AG04450 (cell line): ENCODE data around the gene KCTD18. TPM values are rescaled to one million over a fixed set of nuclear protein-coding genes. Genes with fewer than 3 reads are reported as not detected.

Source experiments
- CTCF ChIA-PET: fragments of 300-600, 350-600 bp; formaldehyde crosslinking; extraction: SDS; loops from one replicate; lab custom pipeline; 2022; ENCODE audit warnings: antibody characterized with exemption, inconsistent platforms; lab: Charles Lee
- POLR2A ChIA-PET: fragments of 350-600 bp; formaldehyde crosslinking; extraction: SDS; loops from one replicate; lab custom pipeline; 2021; ENCODE audit warnings: antibody characterized with exemption, inconsistent platforms; lab: Yijun Ruan, JAX
- DNase-seq: peaks from one replicate; pipeline ENCODE4 v3.0.0-alpha.2; 2011; ENCODE audit warnings: low read depth, low spot score
- H3K27ac ChIP-seq: one replicate; pipeline ENCODE4 v1.5.1; 2012; ENCODE audit warnings: low read depth, low read length, control low read depth
- H3K27me3 ChIP-seq: one replicate; pipeline ENCODE4 v1.6.0; 2012; ENCODE audit warnings: low read length; ENCODE audit not compliant: control insufficient read depth, insufficient read depth
- H3K4me3 ChIP-seq: 2 replicates; pipeline ENCODE4 v1.5.1; 2011; ENCODE audit warnings: mild to moderate bottlenecking, low read depth, low read length, control low read depth
- H3K9me3 ChIP-seq: 2 replicates; pipeline ENCODE4 v1.5.1; 2012; ENCODE audit warnings: low read length; ENCODE audit not compliant: control insufficient read depth, insufficient read depth
- CTCF ChIP-seq: IDR thresholded peaks from 2 replicates; pipeline ENCODE4 v1.5.1; 2011; ENCODE audit warnings: low read depth, low read length, control low read depth, inconsistent platforms
- polyA plus RNA-seq: library from polyadenylated mRNA; depleted of rRNA; stranded (reverse); fragments of >200 nt; gene quantifications from 2 replicates; pipeline ENCODE4 v1.2.3, GENCODE V29; 2011

KCTD18 gene
- polyA plus RNA-seq, 1 experiment: 13.8 TPM

- no peak for TF ChIP-seq CTCF
- POLR2A ChIA-PET: no interaction called here
- no peak overlapping the region for H3K4me3 ChIP-seq
- H3K27ac ChIP-seq: no peak overlapping the region
- H3K9me3 ChIP-seq: no peaks in the 10 kb centered on the region
- no peaks in the 10 kb centered on the region for H3K27me3 ChIP-seq
- CTCF ChIA-PET: no interaction called here
- DNase-seq: no peak
Observed at GRCh38 chr2:200451511-200451910, 58.4 kb downstream of the KCTD18 start.

GRCh38 chr2:200450288-200450687 lies 59.6 kb downstream of the KCTD18 start:
- POLR2A ChIA-PET: no interaction called here
- Histone ChIP-seq H3K27me3 (no peaks in the 10 kb centered on the region), H3K4me3 (no peak overlapping the region), H3K27ac (no peak overlapping the region), H3K9me3 (no peaks in the 10 kb centered on the region)
- CTCF ChIA-PET: interaction anchor here (0.6 kb wide), 1 partner anchor 26 kb away, joined by 7 read pairs; no protein-coding TSS in a partner anchor
- no peak for TF ChIP-seq CTCF
- DNase-seq: no peak

GRCh38 chr2:200449149-200449548 lies 60.7 kb downstream of the KCTD18 start:
- no peak for DNase-seq
- Histone ChIP-seq H3K27me3 (no peaks in the 10 kb centered on the region), H3K9me3 (no peaks in the 10 kb centered on the region), H3K27ac (no peak overlapping the region), H3K4me3 (no peak overlapping the region)
- ChIA-PET CTCF (interaction anchor here (0.5 to 1.6 kb wide), 2 partner anchors 24 to 469 kb away, joined by 3 to 8 read pairs; no protein-coding TSS in a partner anchor), POLR2A (no interaction called here)
- no peak for TF ChIP-seq CTCF

- TF ChIP-seq CTCF: no peak
- CTCF ChIA-PET: interaction anchor here (1.6 kb wide), 1 partner anchor 469 kb away, joined by 8 read pairs; no protein-coding TSS in a partner anchor
- no peak for DNase-seq
- Histone ChIP-seq H3K4me3 (no peak overlapping the region), H3K9me3 (no peaks in the 10 kb centered on the region), H3K27me3 (no peaks in the 10 kb centered on the region), H3K27ac (no peak overlapping the region)
- POLR2A ChIA-PET: no interaction called here
Observed at GRCh38 chr2:200448455-200448854, 61.4 kb downstream of the KCTD18 start.

GRCh38 chr2:200447139-200447855 lies 62.6 kb downstream of the KCTD18 start:
- POLR2A ChIA-PET: no interaction called here
- H3K9me3 ChIP-seq: no peaks in the 10 kb centered on the region
- CTCF ChIA-PET: no interaction called here
- DNase-seq: peak; percentile 46
- no peak overlapping the region for H3K4me3 ChIP-seq
- H3K27me3 ChIP-seq: no peaks in the 10 kb centered on the region
- H3K27ac ChIP-seq: no peak overlapping the region
- TF ChIP-seq CTCF: no peak
